Gastroesophageal sphincter (tissue), 4 donors: ENCODE data around the gene C19orf18. TPM values are rescaled to one million over a fixed set of nuclear protein-coding genes. Genes with fewer than 3 reads are reported as not detected.

Experiments used
- ATAC-seq: fragments of 150-250 bp; one replicate; pipeline ENCODE4 v1.9.1; 2016; ENCODE audit warnings: mild to moderate bottlenecking, moderate library complexity
- H3K27ac ChIP-seq, 4 donors: fragments of 200-600 bp; sonication (generic) in 3 of 4; 1 replicate in 3 of 4; 2 replicates in 1 of 4; pipeline ENCODE4 v1.5.1; 2016 to 2019
- H3K27me3 ChIP-seq: fragments of 200-600 bp; sonication (generic); one replicate; pipeline ENCODE4 v1.5.1; 2019
- H3K36me3 ChIP-seq, 2 donors: fragments of 200-600 bp; sonication (generic); one replicate each; pipeline ENCODE4 v1.5.1; 2019; ENCODE audit warnings: control low read depth in 1 of 2
- H3K4me1 ChIP-seq, 3 donors: fragments of 200-600 bp; sonication (generic); 1 replicate in 2 of 3; 2 replicates in 1 of 3; pipeline ENCODE4 v1.5.1; 2016 to 2019; ENCODE audit warnings: control low read depth in 2 of 3
- H3K4me3 ChIP-seq, 2 donors: fragments of 200-600 bp; sonication (generic); one replicate each; pipeline ENCODE4 v1.5.1; 2019; ENCODE audit warnings: mild to moderate bottlenecking in 1 of 2, moderate library complexity in 1 of 2
- H3K9me3 ChIP-seq, 3 donors: fragments of 200-600 bp; sonication (generic); one replicate each; pipeline ENCODE4 v1.5.1; 2017 to 2019; ENCODE audit warnings: control low read depth in 2 of 3
- CTCF ChIP-seq, 4 experiments: fragments of 200-600 bp in 2 of 4; fragments of 450-650 bp in 2 of 4; sonication (generic) in 1 of 4; IDR thresholded peaks; one replicate each; pipeline ENCODE4 v1.5.1; 2017 to 2019; ENCODE audit warnings: antibody characterized with exemption in 4 of 4, mild to moderate bottlenecking in 2 of 4, moderate library complexity in 2 of 4
- EP300 ChIP-seq: sonication (generic); formaldehyde crosslinking; IDR thresholded peaks from one replicate; pipeline ENCODE4 v1.6.1; 2017; ENCODE audit warnings: antibody characterized with exemption, mild to moderate bottlenecking
- POLR2A ChIP-seq, 2 donors: fragments of 450-650 bp; IDR thresholded peaks; one replicate each; pipeline ENCODE4 v1.6.1; 2017; ENCODE audit warnings: antibody characterized with exemption in 2 of 2, mild to moderate bottlenecking in 2 of 2, moderate library complexity in 1 of 2
- POLR2AphosphoS5 ChIP-seq: sonication (generic); formaldehyde crosslinking; IDR thresholded peaks from one replicate; pipeline ENCODE4 v1.6.1; 2017; ENCODE audit warnings: antibody characterized with exemption
- WGBS, 2 donors: methylation state at CpG; one replicate each; pipeline ENCODE4 v1.1.5; 2018; ENCODE audit warnings: low coverage in 1 of 2; 5-methylcytosine and 5-hydroxymethylcytosine counted together
- total RNA-seq, 4 donors: library from RNA; depleted of rRNA; stranded (reverse); fragments of >200 nt; gene quantifications; one replicate each; pipeline ENCODE4 v1.1.0, GENCODE V29; 2016

C19orf18 gene
- total RNA-seq, 4 donors from 2014 or later: 4.8 TPM; not detected in 3

GRCh38 chr19:57992841-57993240 lies 18.5 kb upstream of the C19orf18 start:
- Histone ChIP-seq H3K4me1 (no peaks in the 10 kb centered on the region), H3K4me3 (no peak overlapping the region), H3K27ac (no peak overlapping the region), H3K9me3 (peaks cover 0 to 96% (median 4%) of the 10 kb centered on the region in 3 donors), H3K36me3 (peaks cover 7 to 97% of the 10 kb centered on the region in 2 donors), H3K27me3 (no peaks in the 10 kb centered on the region)
- 0 to 100% methylated on average over 1 of the region's 1 CpG for WGBS, 2 donors
- no peak for ATAC-seq
- TF ChIP-seq POLR2A (IDR thresholded peaks at IDR 0.05) (no peak), CTCF (IDR thresholded peaks at IDR 0.05) (no peak), POLR2AphosphoS5 (no peak), EP300 (no peak)

GRCh38 chr19:57978586-57979289 lies 4.4 kb upstream of the C19orf18 start:
- Histone ChIP-seq H3K9me3 (peaks cover 34 to 100% (median 36%) of the 10 kb centered on the region in 3 donors), H3K4me3 (no peak overlapping the region)

GRCh38 chr19:57964761-57965160 lies 9.6 kb downstream of the C19orf18 start:
- WGBS, 2 donors: 93 to 96% methylated on average over 7 to 8 of the region's 8 CpGs
- Histone ChIP-seq H3K9me3 (peaks cover 0 to 100% (median 7%) of the 10 kb centered on the region in 3 donors), H3K36me3 (peaks cover 0 to 74% of the 10 kb centered on the region in 2 donors), H3K27ac (no peak overlapping the region), H3K4me3 (no peak overlapping the region), H3K4me1 (no peaks in the 10 kb centered on the region), H3K27me3 (no peaks in the 10 kb centered on the region)
- ATAC-seq: no peak
- TF ChIP-seq POLR2A (IDR thresholded peaks at IDR 0.05) (no peak), POLR2AphosphoS5 (no peak), EP300 (no peak), CTCF (IDR thresholded peaks at IDR 0.05) (no peak)

More at GRCh38 chr19:57978586-57979289, 4.4 kb upstream of the C19orf18 start:
- peaks cover 37 to 100% of the 10 kb centered on the region in 2 donors for H3K36me3 ChIP-seq
- H3K27ac ChIP-seq: no peak overlapping the region
- TF ChIP-seq POLR2AphosphoS5 (no peak), POLR2A (IDR thresholded peaks at IDR 0.05) (no peak), EP300 (no peak), CTCF (IDR thresholded peaks at IDR 0.05) (no peak)
- ATAC-seq: no peak
- H3K27me3 ChIP-seq: no peaks in the 10 kb centered on the region
- WGBS, 2 donors: 86 to 97% methylated on average over 1 to 3 of the region's 3 CpGs
- no peaks in the 10 kb centered on the region for H3K4me1 ChIP-seq

GRCh38 chr19:57961785-57962184 lies 12.5 kb downstream of the C19orf18 start:
- peaks cover 0 to 100% (median 5%) of the 10 kb centered on the region in 3 donors for H3K9me3 ChIP-seq
- ATAC-seq: no peak

More at GRCh38 chr19:57961785-57962184, 12.5 kb downstream of the C19orf18 start:
- WGBS, 2 donors: 45 to 78% methylated on average over 1 of the region's 1 CpG
- H3K36me3 ChIP-seq: peaks cover 0 to 63% of the 10 kb centered on the region in 2 donors
- H3K4me3 ChIP-seq: no peak overlapping the region
- no peaks in the 10 kb centered on the region for H3K27me3 ChIP-seq
- H3K27ac ChIP-seq: no peak overlapping the region
- no peaks in the 10 kb centered on the region for H3K4me1 ChIP-seq
- TF ChIP-seq POLR2AphosphoS5: no peak
- TF ChIP-seq POLR2A (IDR thresholded peaks at IDR 0.05): no peak
- no peak for TF ChIP-seq CTCF (IDR thresholded peaks at IDR 0.05)
- TF ChIP-seq EP300: no peak
